Activated CD4-positive, alpha-beta T cell treated with anti-CD3 and anti-CD28 coated beads, Interleukin-2, amount 10 ng/mL, durations not matched to agents 7 days and 5 days (primary cell): ENCODE results near the gene PFDN2. TPM values are rescaled to one million over a fixed set of nuclear protein-coding genes. Genes with fewer than 3 reads are reported as not detected.

ENCODE experiments used
- CTCF ChIA-PET: fragments of 350-600 bp; sonication (Branson Sonifier 250); formaldehyde crosslinking; loops from one replicate; lab custom pipeline; 2021; ENCODE audit warnings: antibody characterized with exemption; lab: Charles Lee
- POLR2A ChIA-PET: fragments of 350-600 bp; sonication (Branson Sonifier 250); formaldehyde crosslinking; loops from one replicate; lab custom pipeline; 2021; ENCODE audit warnings: antibody characterized with exemption; lab: Charles Lee
- DNase-seq: peaks from one replicate; pipeline ENCODE4 v3.0.0-alpha.2; 2020
- H3K27ac Mint-ChIP-seq: one replicate; pipeline ENCODE4 v1.8.0; 2021; ENCODE audit warnings: mild to moderate bottlenecking, moderate library complexity, mixed read lengths
- H3K27me3 Mint-ChIP-seq: one replicate; pipeline ENCODE4 v1.8.0; 2021; ENCODE audit warnings: mixed read lengths
- H3K36me3 Mint-ChIP-seq: one replicate; pipeline ENCODE4 v1.8.0; 2021; ENCODE audit warnings: low read depth, mixed read lengths
- H3K4me1 Mint-ChIP-seq: one replicate; pipeline ENCODE4 v1.8.0; 2021; ENCODE audit warnings: mixed read lengths
- H3K4me3 Mint-ChIP-seq: one replicate; pipeline ENCODE4 v1.8.0; 2021; ENCODE audit warnings: mild to moderate bottlenecking, moderate library complexity, mixed read lengths
- H3K9me3 Mint-ChIP-seq: one replicate; pipeline ENCODE4 v1.8.0; 2021; ENCODE audit warnings: mixed read lengths
- total RNA-seq, 2 experiments: library from RNA; stranded (reverse); gene quantifications; one replicate each; pipeline ENCODE4 v1.2.3, GENCODE V29; 2021

Gene PFDN2
- total RNA-seq, 2 experiments from 2014 or later = 46.0 to 56.0 TPM

DNA sequence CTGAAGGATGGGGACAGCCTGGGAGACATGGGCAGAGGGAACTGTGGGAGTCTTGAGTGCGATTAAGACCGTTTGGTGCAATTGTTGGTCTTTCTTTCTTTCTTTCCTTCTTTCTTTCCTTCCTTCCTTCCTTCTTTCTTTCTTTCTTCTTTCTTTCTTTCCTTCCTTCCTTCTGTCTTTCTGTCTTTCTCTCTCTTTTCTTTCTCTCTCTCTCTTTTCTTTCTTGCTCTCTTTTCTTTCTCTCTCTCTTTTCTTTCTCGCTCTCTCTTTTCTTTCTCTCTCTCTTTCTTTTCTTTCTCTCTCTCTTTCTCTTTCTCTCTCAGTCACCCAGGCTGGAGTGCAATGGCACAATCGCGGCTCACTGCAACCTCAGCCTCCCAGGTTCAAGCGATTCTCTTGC, 22.6 kb downstream of the PFDN2 start:
- CTCF ChIA-PET = interaction anchor here (1.0 to 9.9 kb wide), 5 partner anchors 9 to 27 kb away, joined by 3 to 185 read pairs (median 4); partner anchors contain the start of genes ARHGAP30 and NECTIN4
- H3K36me3 Mint-ChIP-seq = peaks cover 10% of the 10 kb centered on the region
- peak overlapping the region; percentile 66 for H3K27ac Mint-ChIP-seq
- no peaks in the 10 kb centered on the region for H3K9me3 Mint-ChIP-seq
- H3K4me3 Mint-ChIP-seq = no peak overlapping the region
- H3K4me1 Mint-ChIP-seq = peaks cover 52% of the 10 kb centered on the region
- no peak for DNase-seq
- no peaks in the 10 kb centered on the region for H3K27me3 Mint-ChIP-seq
- POLR2A ChIA-PET = no interaction called here

- POLR2A ChIA-PET = no interaction called here
- H3K36me3 Mint-ChIP-seq = peaks cover 5% of the 10 kb centered on the region
- CTCF ChIA-PET = interaction anchor here (1.0 to 9.9 kb wide), 4 partner anchors 9 to 22 kb away, joined by 3 to 185 read pairs (median 4); partner anchors contain the start of gene ARHGAP30
- H3K4me1 Mint-ChIP-seq = peaks cover 52% of the 10 kb centered on the region
- no peaks in the 10 kb centered on the region for H3K9me3 Mint-ChIP-seq
- no peak for DNase-seq
- H3K4me3 Mint-ChIP-seq = no peak overlapping the region
- H3K27me3 Mint-ChIP-seq = no peaks in the 10 kb centered on the region
- H3K27ac Mint-ChIP-seq = no peak overlapping the region
Observed at GRCh38 chr1:161094481-161094880, 23.4 kb downstream of the PFDN2 start.

- Mint-ChIP-seq H3K36me3 (no peaks in the 10 kb centered on the region), H3K4me1 (peaks cover 40% of the 10 kb centered on the region), H3K27me3 (no peaks in the 10 kb centered on the region), H3K9me3 (no peaks in the 10 kb centered on the region), H3K27ac (peak overlapping the region; percentile 22), H3K4me3 (no peak overlapping the region)
- ChIA-PET CTCF (interaction anchor here (0.5 to 9.9 kb wide), 9 partner anchors 8 to 258 kb away, joined by 3 to 185 read pairs (median 4); partner anchors contain the start of genes ARHGAP30, PPOX and USF1), POLR2A (no interaction called here)
- no peak for DNase-seq
Observed at GRCh38 chr1:161092621-161093028, 25.2 kb downstream of the PFDN2 start.

GRCh38 chr1:161091796-161092507, 25.9 kb downstream of the PFDN2 start:
- Mint-ChIP-seq H3K27me3 (no peaks in the 10 kb centered on the region), H3K36me3 (no peaks in the 10 kb centered on the region), H3K27ac (no peak overlapping the region), H3K9me3 (no peaks in the 10 kb centered on the region), H3K4me1 (peaks cover 33% of the 10 kb centered on the region), H3K4me3 (no peak overlapping the region)
- ChIA-PET POLR2A (no interaction called here), CTCF (interaction anchor here (1.0 to 9.9 kb wide), 5 partner anchors 8 to 74 kb away, joined by 3 to 185 read pairs (median 4); partner anchors contain the start of genes ARHGAP30 and PPOX)
- no peak for DNase-seq

GRCh38 chr1:161091093-161091492, 26.7 kb downstream of the PFDN2 start:
- CTCF ChIA-PET = interaction anchor here (1.0 kb wide), 2 partner anchors 19 to 26 kb away, joined by 3 to 4 read pairs; no protein-coding TSS in a partner anchor
- POLR2A ChIA-PET = no interaction called here
- H3K4me3 Mint-ChIP-seq = no peak overlapping the region
- no peak overlapping the region for H3K27ac Mint-ChIP-seq
- H3K27me3 Mint-ChIP-seq = no peaks in the 10 kb centered on the region
- no peak for DNase-seq
- H3K36me3 Mint-ChIP-seq = no peaks in the 10 kb centered on the region
- peaks cover 32% of the 10 kb centered on the region for H3K4me1 Mint-ChIP-seq
- no peaks in the 10 kb centered on the region for H3K9me3 Mint-ChIP-seq

DNA sequence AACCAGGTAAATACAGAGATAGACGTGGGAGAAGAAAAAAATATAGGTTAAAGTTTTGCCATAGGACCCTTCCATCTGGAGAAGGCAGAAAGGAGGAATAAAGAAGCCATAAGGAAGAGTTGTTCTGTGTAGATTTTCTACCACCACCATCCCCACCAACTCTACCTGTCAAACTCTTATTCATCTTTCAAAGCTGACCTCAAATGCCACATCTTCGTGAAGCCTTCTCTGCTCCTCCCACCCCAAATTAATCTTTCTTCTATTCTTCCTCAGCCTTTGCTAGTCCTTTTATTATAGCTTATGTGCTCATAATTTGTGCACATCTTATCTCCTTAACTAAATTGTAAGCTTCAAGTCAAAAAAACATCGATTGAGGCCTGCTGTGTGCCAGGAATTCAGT, 27.2 kb downstream of the PFDN2 start:
- DNase-seq = no peak
- H3K4me3 Mint-ChIP-seq = no peak overlapping the region
- H3K9me3 Mint-ChIP-seq = no peaks in the 10 kb centered on the region
- peaks cover 32% of the 10 kb centered on the region for H3K4me1 Mint-ChIP-seq
- POLR2A ChIA-PET = no interaction called here
- CTCF ChIA-PET = interaction anchor here (0.6 to 2.5 kb wide), 3 partner anchors 12 to 806 kb away, joined by 4 to 6 read pairs (median 4); partner anchors contain the start of gene PEX19
- peak overlapping the region; percentile 9 for H3K27ac Mint-ChIP-seq
- H3K36me3 Mint-ChIP-seq = no peaks in the 10 kb centered on the region
- no peaks in the 10 kb centered on the region for H3K27me3 Mint-ChIP-seq

- Mint-ChIP-seq H3K4me3 (no peak overlapping the region), H3K27ac (peak overlapping the region; percentile 55), H3K9me3 (no peaks in the 10 kb centered on the region), H3K4me1 (peaks cover 32% of the 10 kb centered on the region), H3K36me3 (no peaks in the 10 kb centered on the region), H3K27me3 (no peaks in the 10 kb centered on the region)
- no peak for DNase-seq
- ChIA-PET POLR2A (no interaction called here), CTCF (interaction anchor here (0.9 to 7.0 kb wide), 5 partner anchors 8 to 409 kb away, joined by 3 to 58 read pairs (median 5); partner anchors contain the start of genes KLHDC9 and TOMM40L)
Observed at GRCh38 chr1:161089938-161090337, 27.9 kb downstream of the PFDN2 start.

- DNase-seq = no peak
- ChIA-PET CTCF (interaction anchor here (0.9 to 9.5 kb wide), 5 partner anchors 8 to 408 kb away, joined by 3 to 88 read pairs (median 6); partner anchors contain the start of genes ARHGAP30, KLHDC9 and TOMM40L), POLR2A (no interaction called here)
- Mint-ChIP-seq H3K27me3 (no peaks in the 10 kb centered on the region), H3K4me3 (no peak within 1 kb of the TSS), H3K4me1 (peaks cover 32% of the 10 kb centered on the region), H3K27ac (peak within 1 kb of the TSS; percentile 55), H3K9me3 (no peaks in the 10 kb centered on the region), H3K36me3 (no peaks in the 10 kb centered on the region)
Observed at GRCh38 chr1:161089251-161089924, 28.4 kb downstream of the PFDN2 start, which contains the start of gene NECTIN4. NECTIN4 (minus strand) TSS chr1:161089558; CDS start chr1:161089296, 262 bp downstream.

- H3K27me3 Mint-ChIP-seq = no peaks in the 10 kb centered on the region
- H3K4me1 Mint-ChIP-seq = peaks cover 30% of the 10 kb centered on the region
- no peaks in the 10 kb centered on the region for H3K9me3 Mint-ChIP-seq
- no peak overlapping the region for H3K27ac Mint-ChIP-seq
- no peak overlapping the region for H3K4me3 Mint-ChIP-seq
- ChIA-PET CTCF (interaction anchor here (2.5 to 9.5 kb wide), 3 partner anchors 9 to 15 kb away, joined by 6 to 88 read pairs (median 58); partner anchors contain the start of genes ARHGAP30 and KLHDC9), POLR2A (no interaction called here)
- H3K36me3 Mint-ChIP-seq = no peaks in the 10 kb centered on the region
- DNase-seq = no peak
Observed at GRCh38 chr1:161088587-161089110, 29.2 kb downstream of the PFDN2 start.

DNA sequence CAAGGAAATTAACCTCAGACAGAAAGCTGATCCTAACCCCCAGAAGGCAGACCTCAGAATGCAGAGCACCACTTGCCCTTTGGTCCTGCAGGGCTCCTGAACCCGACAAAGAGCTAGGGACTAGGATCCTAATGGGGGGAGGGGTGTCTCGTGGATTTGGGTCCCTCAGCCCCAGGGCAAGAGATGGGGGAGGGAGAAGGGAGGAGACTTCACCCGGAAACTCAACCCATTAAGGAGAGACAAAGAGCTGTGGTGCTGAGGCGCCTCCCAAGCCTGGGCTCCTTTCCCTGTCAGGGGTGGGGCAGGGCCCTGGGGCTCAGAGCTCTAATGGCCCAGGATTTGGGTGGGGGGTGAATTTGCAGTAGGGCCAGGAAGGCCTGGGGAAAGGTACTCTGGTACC, 31.4 kb downstream of the PFDN2 start:
- Mint-ChIP-seq H3K27ac (no peak overlapping the region), H3K4me3 (no peak overlapping the region), H3K4me1 (peaks cover 11% of the 10 kb centered on the region), H3K9me3 (no peaks in the 10 kb centered on the region), H3K27me3 (no peaks in the 10 kb centered on the region), H3K36me3 (no peaks in the 10 kb centered on the region)
- no peak for DNase-seq
- ChIA-PET CTCF (interaction anchor here (0.8 to 9.5 kb wide), 5 partner anchors 11 to 83 kb away, joined by 3 to 88 read pairs (median 4); partner anchors contain the start of genes ARHGAP30, KLHDC9 and USF1), POLR2A (no interaction called here)

DNA sequence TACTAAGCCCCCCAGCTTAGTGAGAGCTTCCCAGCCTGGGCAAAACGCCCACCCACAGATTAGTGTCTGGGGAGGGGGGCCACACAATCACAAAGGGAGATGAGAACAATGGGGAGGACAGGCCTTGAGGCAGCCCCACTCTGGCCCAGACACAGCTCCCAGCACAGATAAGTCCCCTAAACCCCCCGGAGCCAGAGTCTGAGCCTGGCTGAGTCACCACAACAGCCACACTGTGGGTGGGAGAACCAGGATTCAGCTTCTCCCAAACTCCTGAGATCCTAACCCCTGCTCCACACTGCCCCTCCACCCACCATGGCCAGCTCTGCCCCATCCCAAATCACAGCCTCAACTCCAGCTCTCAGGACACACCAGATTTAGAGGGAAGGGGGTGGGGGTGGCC, 32.7 kb downstream of the PFDN2 start:
- CTCF ChIA-PET = interaction anchor here (0.5 to 9.5 kb wide), 6 partner anchors 8 to 52 kb away, joined by 4 to 88 read pairs (median 5); partner anchors contain the start of genes ARHGAP30, KLHDC9 and USF1

GRCh38 chr1:161084597-161084988, 33.2 kb downstream of the PFDN2 start:
- POLR2A ChIA-PET = no interaction called here
- no peaks in the 10 kb centered on the region for H3K27me3 Mint-ChIP-seq
- H3K4me1 Mint-ChIP-seq = no peaks in the 10 kb centered on the region
- CTCF ChIA-PET = interaction anchor here (0.7 to 9.5 kb wide), 5 partner anchors 8 to 34 kb away, joined by 3 to 88 read pairs (median 6); partner anchors contain the start of genes ARHGAP30 and KLHDC9
- no peak for DNase-seq
- no peaks in the 10 kb centered on the region for H3K9me3 Mint-ChIP-seq
- no peak overlapping the region for H3K4me3 Mint-ChIP-seq
- H3K36me3 Mint-ChIP-seq = no peaks in the 10 kb centered on the region
- H3K27ac Mint-ChIP-seq = no peak overlapping the region

More for the DNA sequence above, 32.7 kb downstream of the PFDN2 start:
- Mint-ChIP-seq H3K9me3 (no peaks in the 10 kb centered on the region), H3K4me3 (no peak overlapping the region), H3K27ac (no peak overlapping the region), H3K36me3 (no peaks in the 10 kb centered on the region), H3K4me1 (no peaks in the 10 kb centered on the region), H3K27me3 (no peaks in the 10 kb centered on the region)
- DNase-seq = no peak
- POLR2A ChIA-PET = no interaction called here
